Suprapubic skin (tissue), 4 donors: ENCODE data around the gene TAF1B. TPM values are rescaled to one million over a fixed set of nuclear protein-coding genes. Genes with fewer than 3 reads are reported as not detected.
A peak's percentile ranks its signal among the peaks of the same experiment; 100 is the strongest.

ENCODE experiments used
- DNase-seq, 2 donors: peaks; one replicate each; pipeline ENCODE4 v3.0.0-alpha.2; 2019; ENCODE audit warnings: low spot score in 2 of 2
- H3K27ac ChIP-seq: fragments of 200-600 bp; sonication (generic); one replicate; pipeline ENCODE4 v1.5.1; 2019
- H3K27me3 ChIP-seq: fragments of 200-600 bp; sonication (generic); one replicate; pipeline ENCODE4 v1.5.1; 2019
- H3K36me3 ChIP-seq: fragments of 200-600 bp; sonication (generic); one replicate; pipeline ENCODE4 v1.5.1; 2019
- H3K4me1 ChIP-seq: fragments of 200-600 bp; sonication (generic); one replicate; pipeline ENCODE4 v1.5.1; 2019
- H3K4me3 ChIP-seq: fragments of 200-600 bp; sonication (generic); one replicate; pipeline ENCODE4 v1.5.1; 2019; ENCODE audit warnings: mild to moderate bottlenecking
- H3K9me3 ChIP-seq: fragments of 200-600 bp; sonication (generic); one replicate; pipeline ENCODE4 v1.5.1; 2019
- CTCF ChIP-seq, 2 donors: fragments of 200-600 bp in 1 of 2; fragments of 450-650 bp in 1 of 2; sonication (generic) in 1 of 2; IDR thresholded peaks; one replicate each; pipeline ENCODE4 v1.5.1; 2016 to 2019; ENCODE audit warnings: antibody characterized with exemption in 2 of 2, mild to moderate bottlenecking in 1 of 2, moderate library complexity in 1 of 2
- EP300 ChIP-seq: sonication (generic); formaldehyde crosslinking; IDR thresholded peaks from one replicate; pipeline ENCODE4 v1.6.1; 2017; ENCODE audit warnings: antibody characterized with exemption
- POLR2A ChIP-seq, 2 donors: fragments of 450-650 bp; IDR thresholded peaks; one replicate each; pipeline ENCODE4 v1.6.1; 2017; ENCODE audit warnings: antibody characterized with exemption in 2 of 2, mild to moderate bottlenecking in 2 of 2, moderate library complexity in 2 of 2
- POLR2AphosphoS5 ChIP-seq, 3 donors: sonication (generic); formaldehyde crosslinking; IDR thresholded peaks; one replicate each; pipeline ENCODE4 v1.6.1; 2017; ENCODE audit warnings: antibody characterized with exemption in 3 of 3
- whole genome bisulfite sequencing: methylation state at CpG from one replicate; pipeline ENCODE4 v1.1.5; 2018; 5-methylcytosine and 5-hydroxymethylcytosine counted together
- total RNA-seq, 4 donors: library from RNA; depleted of rRNA; stranded (reverse); fragments of >200 nt; gene quantifications; one replicate each; pipeline ENCODE4 v1.1.0, GENCODE V29; 2016

TAF1B gene
- total RNA-seq, 4 donors from 2014 or later, result 12.7 to 24.0 (median 18.0) TPM

DNA sequence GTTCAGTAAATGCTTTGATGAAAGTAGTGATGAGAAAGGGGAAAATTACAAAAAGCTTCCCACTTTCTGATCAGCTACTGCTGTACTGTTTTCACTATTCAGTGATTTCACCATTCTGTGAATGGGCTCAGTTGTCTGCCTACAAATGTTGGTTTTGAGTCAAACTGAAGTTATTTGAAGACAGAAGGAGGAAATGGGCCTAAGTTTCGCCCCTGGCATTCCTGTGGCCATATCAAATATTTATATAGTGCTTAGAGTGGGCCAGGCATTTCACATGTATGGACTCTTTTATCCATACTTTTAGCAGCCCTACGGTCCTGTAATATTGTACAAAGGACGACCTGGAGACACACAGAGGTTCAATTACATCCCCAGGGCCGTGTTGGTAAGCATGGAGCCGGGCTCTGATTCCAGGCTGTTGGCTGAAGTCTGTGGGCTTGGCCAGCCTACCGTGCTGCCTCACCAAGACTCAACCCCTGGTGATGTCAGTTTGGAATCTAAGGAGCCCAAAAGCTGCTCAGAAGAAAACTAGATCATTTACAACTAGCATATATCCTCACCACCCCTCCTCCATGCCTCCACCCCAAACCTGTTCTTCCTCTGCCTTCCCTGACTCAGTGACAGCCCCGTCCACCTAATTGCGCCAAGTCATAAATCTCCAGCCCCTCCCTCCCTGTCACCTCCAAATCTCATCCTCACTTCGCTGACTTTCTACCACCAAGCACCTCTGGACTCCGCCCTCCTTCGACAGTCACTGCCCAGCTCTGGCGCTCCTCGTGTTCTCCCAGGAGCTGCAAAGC is 98.1 kb downstream of the TAF1B start:
- H3K27ac ChIP-seq, result peak overlapping the region; percentile 70
- TF ChIP-seq POLR2AphosphoS5 (IDR thresholded peaks at IDR 0.05) (no peak), POLR2A (IDR thresholded peaks at IDR 0.05) (no peak), EP300 (no peak), CTCF (IDR thresholded peaks at IDR 0.05) (no peak)
- peaks cover 40% of the 10 kb centered on the region for H3K4me1 ChIP-seq
- H3K36me3 ChIP-seq, result no peaks in the 10 kb centered on the region
- WGBS, result 49% methylated on average over 13 of the region's 13 CpGs
- no peaks in the 10 kb centered on the region for H3K27me3 ChIP-seq
- H3K9me3 ChIP-seq, result no peaks in the 10 kb centered on the region
- DNase-seq, result no peak
- no peak overlapping the region for H3K4me3 ChIP-seq

GRCh38 chr2:9941996-9942390 is 98.7 kb downstream of the TAF1B start:
- 43% methylated on average over 6 of the region's 6 CpGs for WGBS
- H3K27me3 ChIP-seq, result no peaks in the 10 kb centered on the region
- TF ChIP-seq CTCF (IDR thresholded peaks at IDR 0.05) (no peak), POLR2A (IDR thresholded peaks at IDR 0.05) (no peak), EP300 (no peak)

DNA sequence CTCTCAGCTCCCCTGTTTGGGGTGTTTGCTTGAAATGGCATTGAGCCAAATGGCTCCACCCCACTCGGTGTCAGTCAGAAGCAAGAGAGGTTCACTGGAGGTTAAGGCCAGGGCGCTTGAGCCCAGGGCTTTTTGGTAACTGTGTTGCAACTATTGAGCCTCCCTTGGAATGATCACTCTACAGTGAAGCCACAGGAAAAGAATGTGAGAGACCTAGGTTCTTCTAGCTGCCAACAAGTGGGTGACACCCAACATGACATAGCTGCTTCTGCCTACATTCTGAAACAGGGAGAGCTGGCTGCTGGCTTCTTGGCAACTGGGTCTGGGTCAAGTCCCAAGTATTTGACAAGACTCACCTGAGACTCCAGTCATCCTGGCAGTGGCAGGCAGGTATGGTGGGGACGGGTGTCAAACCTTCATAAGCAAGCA is 101.1 kb downstream of the TAF1B start:
- no peak for DNase-seq
- no peak overlapping the region for H3K4me3 ChIP-seq
- no peaks in the 10 kb centered on the region for H3K9me3 ChIP-seq
- peaks cover 40% of the 10 kb centered on the region for H3K4me1 ChIP-seq
- no peaks in the 10 kb centered on the region for H3K27me3 ChIP-seq
- no CpG with 5 or more reads among the region's 3 CpGs for WGBS
- no peaks in the 10 kb centered on the region for H3K36me3 ChIP-seq
- TF ChIP-seq EP300, result no peak
- no peak for TF ChIP-seq POLR2AphosphoS5 (IDR thresholded peaks at IDR 0.05)
- no peak for TF ChIP-seq CTCF (IDR thresholded peaks at IDR 0.05)
- TF ChIP-seq POLR2A (IDR thresholded peaks at IDR 0.05), result no peak
- peak overlapping the region; percentile 67 for H3K27ac ChIP-seq

More at GRCh38 chr2:9941996-9942390, 98.7 kb downstream of the TAF1B start:
- peaks cover 40% of the 10 kb centered on the region for H3K4me1 ChIP-seq
- H3K9me3 ChIP-seq, result no peaks in the 10 kb centered on the region
- peak overlapping the region; percentile 70 for H3K27ac ChIP-seq
- H3K36me3 ChIP-seq, result no peaks in the 10 kb centered on the region
- no peak for DNase-seq
- no peak overlapping the region for H3K4me3 ChIP-seq

GRCh38 chr2:9945596-9945995 is 102.3 kb downstream of the TAF1B start:
- no peak overlapping the region for H3K4me3 ChIP-seq
- TF ChIP-seq EP300 (no peak), POLR2A (IDR thresholded peaks at IDR 0.05) (no peak), CTCF (IDR thresholded peaks at IDR 0.05) (no peak), POLR2AphosphoS5 (IDR thresholded peaks at IDR 0.05) (no peak)
- no peaks in the 10 kb centered on the region for H3K27me3 ChIP-seq
- H3K4me1 ChIP-seq, result peaks cover 43% of the 10 kb centered on the region
- DNase-seq, result no peak
- WGBS, result 55% methylated on average over 7 of the region's 7 CpGs
- no peaks in the 10 kb centered on the region for H3K36me3 ChIP-seq
- no peaks in the 10 kb centered on the region for H3K9me3 ChIP-seq
- peak overlapping the region; percentile 47 for H3K27ac ChIP-seq

DNA sequence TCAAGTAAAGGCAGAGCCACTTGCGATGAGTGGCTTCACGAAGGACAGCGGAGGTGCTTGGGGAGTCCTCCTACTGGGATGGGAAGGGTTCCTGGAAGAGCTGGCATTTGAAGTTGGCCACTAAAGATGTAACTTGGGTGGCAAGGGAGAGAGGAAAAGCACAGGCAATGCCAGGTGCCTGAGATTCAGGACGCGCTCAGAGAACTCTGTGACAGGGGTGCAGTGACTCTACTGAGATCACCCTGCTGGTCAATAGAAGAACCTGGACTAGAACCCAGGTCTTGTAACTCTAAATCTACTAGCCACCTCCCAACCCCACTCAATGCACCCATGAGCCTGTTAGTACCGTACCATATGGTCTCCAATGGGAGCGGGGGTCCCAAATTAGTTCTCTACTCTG is 102.8 kb downstream of the TAF1B start:
- DNase-seq, result no peak
- Histone ChIP-seq H3K4me3 (no peak overlapping the region), H3K27me3 (no peaks in the 10 kb centered on the region), H3K9me3 (no peaks in the 10 kb centered on the region), H3K27ac (peak overlapping the region; percentile 47), H3K4me1 (peaks cover 41% of the 10 kb centered on the region), H3K36me3 (no peaks in the 10 kb centered on the region)
- TF ChIP-seq EP300 (no peak), CTCF (IDR thresholded peaks at IDR 0.05) (no peak), POLR2A (IDR thresholded peaks at IDR 0.05) (no peak), POLR2AphosphoS5 (IDR thresholded peaks at IDR 0.05) (no peak)
- WGBS, result 86% methylated on average over 7 of the region's 7 CpGs
